MM.1S (cell line): ENCODE data around the gene RNF224.

ENCODE experiments used
- DNase-seq: peaks from one replicate; pipeline ENCODE4 v3.0.0-alpha.2; 2015
- H2AFZ ChIP-seq: fragments of 300-600 bp; sonication (generic); 2 replicates; pipeline ENCODE4 v1.6.0; 2016; ENCODE audit warnings: antibody characterized with exemption, low read length
- H3F3A ChIP-seq: fragments of 300-600 bp; sonication (generic); 2 replicates; pipeline ENCODE4 v1.6.1; 2016; ENCODE audit warnings: mild to moderate bottlenecking, antibody characterized with exemption, low read length, moderate library complexity, mixed read lengths; ENCODE audit not compliant: insufficient read depth
- H3K27ac ChIP-seq: fragments of 300-600 bp; sonication (generic); 2 replicates; pipeline ENCODE4 v1.5.1; 2016; ENCODE audit warnings: mild to moderate bottlenecking, low read length
- H3K27me3 ChIP-seq: fragments of 300-600 bp; sonication (generic); replicated peaks from 2 replicates; pipeline ENCODE4 v1.6.0; 2016; ENCODE audit warnings: low read length; ENCODE audit not compliant: insufficient read depth
- H3K36me3 ChIP-seq: fragments of 300-600 bp; sonication (generic); replicated peaks from 2 replicates; pipeline ENCODE4 v1.6.1; 2016; ENCODE audit warnings: mild to moderate bottlenecking, low read length, mixed read lengths; ENCODE audit not compliant: insufficient read depth
- H3K4me1 ChIP-seq: fragments of 300-600 bp; sonication (generic); 2 replicates; pipeline ENCODE4 v1.6.1; 2016; ENCODE audit warnings: low read length, mixed read lengths
- H3K4me2 ChIP-seq: fragments of 300-600 bp; sonication (generic); 2 replicates; pipeline ENCODE4 v1.6.0; 2016; ENCODE audit warnings: low read depth, low read length
- H3K4me3 ChIP-seq: fragments of 300-600 bp; sonication (generic); 2 replicates; pipeline ENCODE4 v1.5.1; 2016; ENCODE audit warnings: low read length, mixed read lengths
- H3K79me2 ChIP-seq: fragments of 300-600 bp; sonication (generic); 2 replicates; pipeline ENCODE4 v1.6.1; 2016; ENCODE audit warnings: mixed run types, low read length, mixed read lengths
- H3K9ac ChIP-seq: fragments of 300-600 bp; sonication (generic); 2 replicates; pipeline ENCODE4 v1.6.1; 2016; ENCODE audit warnings: low read length, mixed read lengths
- H3K9me2 ChIP-seq: fragments of 300-600 bp; sonication (generic); replicated peaks from 2 replicates; pipeline ENCODE4 v1.6.1; 2016; ENCODE audit warnings: mild to moderate bottlenecking, low read length, mixed read lengths; ENCODE audit not compliant: insufficient read depth
- H3K9me3 ChIP-seq: fragments of 300-600 bp; sonication (generic); replicated peaks from 2 replicates; pipeline ENCODE4 v1.6.1; 2016; ENCODE audit warnings: mild to moderate bottlenecking, low read length, mixed read lengths; ENCODE audit not compliant: insufficient read depth
- H4K20me1 ChIP-seq: fragments of 300-600 bp; sonication (generic); 2 replicates; pipeline ENCODE4 v1.6.1; 2016; ENCODE audit warnings: mild to moderate bottlenecking, low read length, moderate library complexity, mixed read lengths; ENCODE audit not compliant: insufficient read depth
- CTCF ChIP-seq: fragments of 300-600 bp; sonication (generic); IDR thresholded peaks from 2 replicates; pipeline ENCODE4 v1.5.1; 2016; ENCODE audit warnings: antibody characterized with exemption, low read length, mixed read lengths
- EZH2 ChIP-seq: fragments of 300-600 bp; sonication (generic); optimal IDR thresholded peaks from 2 replicates; pipeline ENCODE3; 2017; ENCODE audit warnings: low read depth, mild to moderate bottlenecking, antibody characterized with exemption, low read length, mixed read lengths
- EZH2phosphoT487 ChIP-seq: fragments of 300-600 bp; sonication (generic); IDR thresholded peaks from 2 replicates; pipeline ENCODE4 v1.6.1; 2018; ENCODE audit warnings: antibody characterized with exemption, low read length

The RNF224 gene

DNA sequence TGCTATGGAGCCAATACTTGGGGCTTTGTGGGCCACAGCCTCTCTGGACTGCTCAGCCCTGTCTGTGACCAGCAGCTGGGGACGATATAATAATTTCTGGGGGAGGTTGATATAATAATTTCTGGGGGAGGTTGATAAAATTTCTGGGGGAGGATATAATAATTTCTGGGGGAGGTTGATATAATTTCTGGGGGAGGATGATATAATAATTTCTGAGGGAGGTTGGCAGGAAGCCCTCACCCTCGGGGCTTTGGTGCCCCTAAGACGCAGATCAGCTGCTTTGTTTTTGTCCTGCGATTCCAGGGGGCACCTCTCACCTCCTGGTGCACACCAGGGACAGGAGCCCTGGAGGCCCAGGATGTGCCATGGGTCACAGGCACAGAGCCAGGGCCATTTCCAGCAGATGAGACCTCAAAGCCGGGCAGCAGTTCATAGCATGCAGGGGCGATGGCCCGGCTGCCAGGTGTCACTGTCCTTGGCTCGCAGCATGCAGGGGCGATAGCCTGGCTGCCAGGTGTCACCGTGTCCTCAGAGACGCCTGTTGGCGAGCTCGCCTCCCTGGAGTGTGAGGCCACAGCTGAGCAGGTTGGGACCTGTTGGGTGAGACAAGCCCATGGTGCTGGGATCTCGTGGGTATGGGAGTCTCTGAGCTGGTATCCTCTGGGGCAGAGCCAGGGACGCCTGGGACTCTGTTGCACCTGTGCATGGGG lies 46.5 kb downstream of the RNF224 start:
- Histone ChIP-seq H2AFZ (no peak overlapping the region), H3K9ac (no peak overlapping the region), H3K27ac (no peak overlapping the region), H3K4me1 (peaks cover 14% of the 10 kb centered on the region), H3K9me3 (no peaks in the 10 kb centered on the region), H4K20me1 (no peaks in the 10 kb centered on the region), H3K4me3 (no peak overlapping the region), H3K36me3 (no peaks in the 10 kb centered on the region), H3K79me2 (peaks cover 9% of the 10 kb centered on the region; the same call in 1 of the 2 replicates), H3K27me3 (no peaks in the 10 kb centered on the region), H3K9me2 (no peaks in the 10 kb centered on the region), H3K4me2 (no peak overlapping the region), H3F3A (peaks cover 4% of the 10 kb centered on the region; the same call in 1 of the 2 replicates)
- TF ChIP-seq CTCF = no peak
- no peak for TF ChIP-seq EZH2phosphoT487
- TF ChIP-seq EZH2 = no peak
- no peak for DNase-seq

GRCh38 chr9:137275203-137275587 lies 47.9 kb downstream of the RNF224 start:
- TF ChIP-seq CTCF = no peak
- TF ChIP-seq EZH2phosphoT487 = no peak
- no peak for TF ChIP-seq EZH2
- H3K4me2 ChIP-seq = no peak overlapping the region
- H3K4me1 ChIP-seq = peaks cover 3% of the 10 kb centered on the region; the same call in 1 of the 2 replicates
- H3K9me2 ChIP-seq = no peaks in the 10 kb centered on the region
- no peak overlapping the region for H3K4me3 ChIP-seq
- no peak overlapping the region for H3K9ac ChIP-seq
- no peak overlapping the region for H3K27ac ChIP-seq
- no peak overlapping the region for H2AFZ ChIP-seq
- no peaks in the 10 kb centered on the region for H3K9me3 ChIP-seq
- H3K27me3 ChIP-seq = no peaks in the 10 kb centered on the region
- no peaks in the 10 kb centered on the region for H3F3A ChIP-seq
- peaks cover 8% of the 10 kb centered on the region; the same call in 1 of the 2 replicates for H3K79me2 ChIP-seq
- H4K20me1 ChIP-seq = no peaks in the 10 kb centered on the region
- DNase-seq = no peak
- H3K36me3 ChIP-seq = no peaks in the 10 kb centered on the region

- Histone ChIP-seq H3K79me2 (peaks cover 8% of the 10 kb centered on the region; the same call in 1 of the 2 replicates), H3F3A (no peaks in the 10 kb centered on the region), H4K20me1 (no peaks in the 10 kb centered on the region), H3K4me1 (peaks cover 3% of the 10 kb centered on the region; the same call in 1 of the 2 replicates), H3K36me3 (no peaks in the 10 kb centered on the region), H3K4me3 (no peak overlapping the region), H3K9me3 (no peaks in the 10 kb centered on the region), H3K9ac (no peak overlapping the region), H3K4me2 (no peak overlapping the region), H3K9me2 (no peaks in the 10 kb centered on the region), H3K27me3 (no peaks in the 10 kb centered on the region), H2AFZ (no peak overlapping the region), H3K27ac (no peak overlapping the region)
- no peak for DNase-seq
- TF ChIP-seq CTCF = no peak
- no peak for TF ChIP-seq EZH2phosphoT487
- no peak for TF ChIP-seq EZH2
Observed at GRCh38 chr9:137275588-137276472, 48.5 kb downstream of the RNF224 start.
